Caco-2 (cell line): Measurements from ENCODE around the gene C16orf78. TPM values are rescaled to one million over a fixed set of nuclear protein-coding genes. Genes with fewer than 3 reads are reported as not detected.
A peak's percentile ranks its signal among the peaks of the same experiment; 100 is the strongest.

ENCODE experiments used
- BruUV-seq: library from RNA; stranded (reverse); fragments of 400-500 nt; replicated peaks from 2 replicates; lab custom pipeline; 2021; lab: Mats Ljungman, UMichigan
- CTCF ChIA-PET: fragments of 300-600 bp; sonication (Branson Sonifier 250); formaldehyde crosslinking; loops from one replicate; lab custom pipeline; 2022; ENCODE audit warnings: antibody characterized with exemption; lab: Charles Lee
- POLR2A ChIA-PET: fragments of 300-600 bp; sonication (Branson Sonifier 250); formaldehyde crosslinking; loops from one replicate; lab custom pipeline; 2022; ENCODE audit warnings: antibody characterized with exemption; lab: Charles Lee
- DNase-seq, 2 experiments: peaks; one replicate each; pipeline versions ENCODE4 v3.0.0 to v3.0.0-alpha.2; 2020 to 2022
- H3K27me3 ChIP-seq: replicated peaks from 2 replicates; pipeline ENCODE4 v1.6.0; 2011; ENCODE audit warnings: low read length; ENCODE audit not compliant: control insufficient read depth, insufficient read depth
- H3K36me3 ChIP-seq: 2 replicates; pipeline ENCODE4 v1.5.1; 2011; ENCODE audit warnings: low read length; ENCODE audit not compliant: control insufficient read depth, insufficient read depth
- H3K4me1 ChIP-seq: fragments of 250-450 bp; sonication (Bioruptor Pico); 2 replicates; pipeline ENCODE4 v1.5.1; 2020; ENCODE audit warnings: mild to moderate bottlenecking
- H3K4me3 ChIP-seq: 2 replicates; pipeline ENCODE4 v1.5.1; 2011; ENCODE audit warnings: low read depth, mild to moderate bottlenecking, control low read depth, low read length
- H3K9me3 ChIP-seq: fragments of 250-450 bp; sonication (Bioruptor Pico); 2 replicates; pipeline ENCODE4 v1.5.1; 2020; ENCODE audit warnings: mild to moderate bottlenecking, moderate library complexity
- H3K27ac Mint-ChIP-seq: one replicate; pipeline ENCODE4 v1.8.0; 2022; ENCODE audit warnings: mixed read lengths; ENCODE audit not compliant: unreplicated experiment
- H3K27me3 Mint-ChIP-seq: one replicate; pipeline ENCODE4 v1.8.0; 2022; ENCODE audit warnings: mixed read lengths; ENCODE audit not compliant: insufficient read depth, unreplicated experiment
- H3K36me3 Mint-ChIP-seq: one replicate; pipeline ENCODE4 v1.8.0; 2022; ENCODE audit warnings: mild to moderate bottlenecking, mixed read lengths; ENCODE audit not compliant: insufficient read depth, unreplicated experiment
- H3K4me1 Mint-ChIP-seq: one replicate; pipeline ENCODE4 v1.8.0; 2022; ENCODE audit warnings: low read depth, mixed read lengths; ENCODE audit not compliant: unreplicated experiment
- H3K4me3 Mint-ChIP-seq: one replicate; pipeline ENCODE4 v1.8.0; 2022; ENCODE audit warnings: mild to moderate bottlenecking, moderate library complexity, mixed read lengths; ENCODE audit not compliant: unreplicated experiment
- H3K9me3 Mint-ChIP-seq: one replicate; pipeline ENCODE4 v1.8.0; 2022; ENCODE audit warnings: mixed read lengths; ENCODE audit not compliant: unreplicated experiment
- intact Hi-C: fragments of 100-400 bp; cut with micrococcal nuclease; formaldehyde crosslinking; loops from one replicate; pipeline ENCODE4 v1.10.0; 2022; ENCODE audit not compliant: unreplicated experiment
- total RNA-seq: library from RNA; stranded (reverse); gene quantifications from 2 replicates; pipeline ENCODE4 v1.2.3, GENCODE V29; 2022
- TF ChIP-seq, protein P1 (sequence below), 2 experiments: fragments of 200-600 bp in 1 of 2; IDR thresholded peaks; 1 replicate in 1 of 2; 2 replicates in 1 of 2; pipeline versions ENCODE4 v1.5.1 to v1.8.0; 2011 to 2022; ENCODE audit warnings: antibody characterized with exemption in 1 of 2, control low read depth in 1 of 2, inconsistent platforms in 1 of 2, low read depth in 1 of 2, low read length in 1 of 2, mild to moderate bottlenecking in 1 of 2, moderate library complexity in 1 of 2; ENCODE audit not compliant: insufficient read depth in 1 of 2, severe bottlenecking in 1 of 2, unreplicated experiment in 1 of 2

The C16orf78 gene
- total RNA-seq, 1 experiment from 2014 or later: not detected

DNA sequence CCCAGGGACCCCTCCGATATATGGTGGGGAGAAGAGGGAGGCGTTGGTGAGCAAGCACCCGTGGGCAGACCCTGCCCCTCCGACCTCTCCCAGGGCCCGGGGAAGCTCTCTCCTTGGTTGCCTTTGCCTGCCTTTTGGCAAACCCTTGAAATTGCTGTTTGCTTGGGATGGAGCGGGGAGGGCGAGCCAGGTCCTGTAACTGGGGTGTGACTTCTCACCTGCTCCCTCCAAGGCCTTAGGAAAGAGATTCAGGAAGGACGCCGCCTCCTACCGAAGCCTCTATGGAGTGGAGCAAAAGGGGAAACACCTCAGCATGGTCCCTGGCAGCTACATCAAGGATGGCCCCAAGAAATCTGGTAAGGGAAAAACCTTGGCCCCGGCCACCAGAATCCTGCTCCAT is 4.6 kb downstream of the C16orf78 start:
- Mint-ChIP-seq H3K4me1 (no peaks in the 10 kb centered on the region), H3K27ac (no peak overlapping the region), H3K9me3 (peaks cover 10% of the 10 kb centered on the region), H3K4me3 (no peak overlapping the region), H3K27me3 (peaks cover 5% of the 10 kb centered on the region), H3K36me3 (no peaks in the 10 kb centered on the region)
- no peaks in the 10 kb centered on the region; the same call in 1 of the 2 replicates for H3K27me3 ChIP-seq
- H3K9me3 ChIP-seq: no peaks in the 10 kb centered on the region
- CTCF ChIA-PET: no interaction called here
- H3K4me3 ChIP-seq: no peak overlapping the region
- TF ChIP-seq, protein P1, sequence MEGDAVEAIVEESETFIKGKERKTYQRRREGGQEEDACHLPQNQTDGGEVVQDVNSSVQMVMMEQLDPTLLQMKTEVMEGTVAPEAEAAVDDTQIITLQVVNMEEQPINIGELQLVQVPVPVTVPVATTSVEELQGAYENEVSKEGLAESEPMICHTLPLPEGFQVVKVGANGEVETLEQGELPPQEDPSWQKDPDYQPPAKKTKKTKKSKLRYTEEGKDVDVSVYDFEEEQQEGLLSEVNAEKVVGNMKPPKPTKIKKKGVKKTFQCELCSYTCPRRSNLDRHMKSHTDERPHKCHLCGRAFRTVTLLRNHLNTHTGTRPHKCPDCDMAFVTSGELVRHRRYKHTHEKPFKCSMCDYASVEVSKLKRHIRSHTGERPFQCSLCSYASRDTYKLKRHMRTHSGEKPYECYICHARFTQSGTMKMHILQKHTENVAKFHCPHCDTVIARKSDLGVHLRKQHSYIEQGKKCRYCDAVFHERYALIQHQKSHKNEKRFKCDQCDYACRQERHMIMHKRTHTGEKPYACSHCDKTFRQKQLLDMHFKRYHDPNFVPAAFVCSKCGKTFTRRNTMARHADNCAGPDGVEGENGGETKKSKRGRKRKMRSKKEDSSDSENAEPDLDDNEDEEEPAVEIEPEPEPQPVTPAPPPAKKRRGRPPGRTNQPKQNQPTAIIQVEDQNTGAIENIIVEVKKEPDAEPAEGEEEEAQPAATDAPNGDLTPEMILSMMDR (IDR thresholded peaks at IDR 0.05; ENCODE audit: insufficient read depth in 1 of 2, low read depth in 1 of 2, low read length in 1 of 2, severe bottlenecking in 1 of 2, unreplicated experiment in 1 of 2): no peak
- no TSS peak for BruUV-seq
- no peak for DNase-seq
- intact Hi-C loops: no loop called here
- POLR2A ChIA-PET: no interaction called here
- no peaks in the 10 kb centered on the region for H3K4me1 ChIP-seq
- H3K36me3 ChIP-seq: no peaks in the 10 kb centered on the region

DNA sequence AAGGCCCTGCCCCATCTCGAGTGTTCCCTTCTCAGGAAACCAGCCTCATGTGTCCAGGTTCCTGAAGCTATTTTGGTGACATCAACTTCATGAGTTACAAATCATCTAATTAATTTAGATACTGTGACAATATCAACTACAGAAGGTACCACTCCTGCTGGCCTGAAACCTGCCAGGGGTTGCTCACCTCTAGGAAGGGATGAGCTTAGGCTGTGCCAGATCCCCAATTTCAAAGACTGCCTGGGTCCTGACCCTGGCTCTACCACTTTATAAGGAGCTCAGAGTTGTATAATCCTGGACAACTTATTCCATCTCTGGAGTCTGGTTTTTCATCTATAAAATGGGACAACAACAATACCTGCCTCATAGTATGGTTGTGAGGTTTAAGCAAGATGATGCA is 5.2 kb downstream of the C16orf78 start:
- Histone ChIP-seq H3K4me1 (no peaks in the 10 kb centered on the region), H3K36me3 (no peaks in the 10 kb centered on the region), H3K9me3 (no peaks in the 10 kb centered on the region), H3K27me3 (no peaks in the 10 kb centered on the region; the same call in 1 of the 2 replicates), H3K4me3 (no peak overlapping the region)
- Mint-ChIP-seq H3K27me3 (peaks cover 3% of the 10 kb centered on the region), H3K4me3 (no peak overlapping the region), H3K36me3 (no peaks in the 10 kb centered on the region), H3K9me3 (peaks cover 10% of the 10 kb centered on the region), H3K27ac (no peak overlapping the region), H3K4me1 (no peaks in the 10 kb centered on the region)
- no TSS peak for BruUV-seq
- CTCF ChIA-PET: no interaction called here
- intact Hi-C loops: no loop called here
- DNase-seq: no peak
- POLR2A ChIA-PET: no interaction called here
- TF ChIP-seq, protein P1 (IDR thresholded peaks at IDR 0.05; ENCODE audit: insufficient read depth in 1 of 2, low read depth in 1 of 2, low read length in 1 of 2, severe bottlenecking in 1 of 2, unreplicated experiment in 1 of 2): no peak

DNA sequence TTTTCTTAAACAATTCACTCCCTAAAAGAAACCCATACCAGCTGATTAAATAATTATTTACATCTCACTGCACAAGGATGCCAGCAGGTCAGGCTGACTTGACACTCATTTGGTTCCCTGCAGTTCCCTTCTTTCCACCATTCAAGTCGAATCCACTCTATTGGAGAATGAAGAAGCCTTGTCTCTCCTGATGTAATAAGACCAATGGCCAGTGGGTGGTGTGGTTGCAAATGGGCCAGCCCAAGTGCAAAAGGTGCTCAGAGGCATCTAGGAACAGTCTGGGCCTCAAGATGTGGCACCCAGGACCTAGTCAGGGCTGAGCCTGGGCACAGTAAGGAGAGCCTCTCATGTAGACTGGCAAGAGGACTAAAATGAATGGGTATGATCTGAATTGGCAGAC is 9.3 kb downstream of the C16orf78 start:
- H3K4me1 ChIP-seq: no peaks in the 10 kb centered on the region
- peaks cover 10% of the 10 kb centered on the region for H3K9me3 Mint-ChIP-seq
- no peaks in the 10 kb centered on the region for H3K36me3 Mint-ChIP-seq
- BruUV-seq: no TSS peak
- no peaks in the 10 kb centered on the region for H3K36me3 ChIP-seq
- ChIA-PET CTCF (no interaction called here), POLR2A (no interaction called here)
- no peaks in the 10 kb centered on the region for H3K9me3 ChIP-seq
- TF ChIP-seq, protein P1 (IDR thresholded peaks at IDR 0.05; ENCODE audit: insufficient read depth in 1 of 2, low read depth in 1 of 2, low read length in 1 of 2, severe bottlenecking in 1 of 2, unreplicated experiment in 1 of 2): peak in 1 of 2 experiments; percentile 25
- intact Hi-C loops: no loop called here
- no peak overlapping the region for H3K4me3 ChIP-seq
- H3K4me3 Mint-ChIP-seq: no peak overlapping the region
- peaks cover 3% of the 10 kb centered on the region for H3K27me3 Mint-ChIP-seq
- no peaks in the 10 kb centered on the region for H3K4me1 Mint-ChIP-seq
- DNase-seq: peak in 1 of 2 experiments; percentile 25
- no peak overlapping the region for H3K27ac Mint-ChIP-seq
- no peaks in the 10 kb centered on the region for H3K27me3 ChIP-seq
